ENCODE data around the gene AUNIP. TPM values are rescaled to one million over a fixed set of nuclear protein-coding genes. Genes with fewer than 3 reads are reported as not detected.

AUNIP gene
- total RNA-seq, 4 donors from 2014 or later, result 0.26 to 0.89 (median 0.49) TPM; not detected in 1

DNA sequence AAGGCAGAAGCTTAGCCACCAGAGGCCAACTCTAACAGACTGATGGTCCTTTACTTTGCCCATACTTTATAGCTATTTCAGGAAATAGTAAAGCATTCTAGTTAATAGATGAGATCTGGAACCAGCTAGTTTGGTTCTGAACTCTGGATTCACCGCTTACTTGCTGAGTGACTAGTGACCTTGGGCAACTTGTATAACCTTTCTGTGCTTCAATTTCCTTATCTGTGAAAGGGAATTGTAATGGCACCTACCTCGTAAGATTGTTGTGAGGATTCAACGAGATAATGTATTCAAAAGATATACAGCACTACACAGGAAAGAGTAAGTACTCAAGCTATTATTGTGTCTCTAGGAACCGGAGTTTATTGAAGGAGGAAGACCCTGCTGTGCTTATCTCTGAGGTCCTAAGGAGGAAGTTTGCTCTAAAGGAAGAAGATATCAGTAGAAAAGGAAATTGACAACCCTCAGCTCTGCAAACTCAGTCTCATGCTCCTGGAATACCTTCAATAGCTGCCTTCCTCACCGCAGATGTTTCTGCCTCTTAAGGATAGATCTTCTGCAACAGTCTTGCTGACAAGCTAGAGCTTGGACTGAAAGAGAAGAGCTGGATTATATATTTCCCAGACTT is 27.6 kb downstream of the AUNIP start:
- DNase-seq (ENCODE audit: low spot score in 2 of 2), result no peak
- WGBS, result 69% methylated on average over 5 of the region's 5 CpGs
- TF ChIP-seq, protein P1, sequence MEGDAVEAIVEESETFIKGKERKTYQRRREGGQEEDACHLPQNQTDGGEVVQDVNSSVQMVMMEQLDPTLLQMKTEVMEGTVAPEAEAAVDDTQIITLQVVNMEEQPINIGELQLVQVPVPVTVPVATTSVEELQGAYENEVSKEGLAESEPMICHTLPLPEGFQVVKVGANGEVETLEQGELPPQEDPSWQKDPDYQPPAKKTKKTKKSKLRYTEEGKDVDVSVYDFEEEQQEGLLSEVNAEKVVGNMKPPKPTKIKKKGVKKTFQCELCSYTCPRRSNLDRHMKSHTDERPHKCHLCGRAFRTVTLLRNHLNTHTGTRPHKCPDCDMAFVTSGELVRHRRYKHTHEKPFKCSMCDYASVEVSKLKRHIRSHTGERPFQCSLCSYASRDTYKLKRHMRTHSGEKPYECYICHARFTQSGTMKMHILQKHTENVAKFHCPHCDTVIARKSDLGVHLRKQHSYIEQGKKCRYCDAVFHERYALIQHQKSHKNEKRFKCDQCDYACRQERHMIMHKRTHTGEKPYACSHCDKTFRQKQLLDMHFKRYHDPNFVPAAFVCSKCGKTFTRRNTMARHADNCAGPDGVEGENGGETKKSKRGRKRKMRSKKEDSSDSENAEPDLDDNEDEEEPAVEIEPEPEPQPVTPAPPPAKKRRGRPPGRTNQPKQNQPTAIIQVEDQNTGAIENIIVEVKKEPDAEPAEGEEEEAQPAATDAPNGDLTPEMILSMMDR (IDR thresholded peaks at IDR 0.05), result no peak
- no peak for TF ChIP-seq EP300 (IDR thresholded peaks at IDR 0.05)
- no peak for TF ChIP-seq POLR2A (IDR thresholded peaks at IDR 0.05)
- TF ChIP-seq POLR2AphosphoS5 (IDR thresholded peaks at IDR 0.05), result no peak
- Histone ChIP-seq H3K9me3 (no peaks in the 10 kb centered on the region), H3K36me3 (peaks cover 76% of the 10 kb centered on the region), H3K27ac (no peak overlapping the region), H3K4me3 (no peak overlapping the region), H3K4me1 (peaks cover 6% of the 10 kb centered on the region), H3K27me3 (no peaks in the 10 kb centered on the region)

DNA sequence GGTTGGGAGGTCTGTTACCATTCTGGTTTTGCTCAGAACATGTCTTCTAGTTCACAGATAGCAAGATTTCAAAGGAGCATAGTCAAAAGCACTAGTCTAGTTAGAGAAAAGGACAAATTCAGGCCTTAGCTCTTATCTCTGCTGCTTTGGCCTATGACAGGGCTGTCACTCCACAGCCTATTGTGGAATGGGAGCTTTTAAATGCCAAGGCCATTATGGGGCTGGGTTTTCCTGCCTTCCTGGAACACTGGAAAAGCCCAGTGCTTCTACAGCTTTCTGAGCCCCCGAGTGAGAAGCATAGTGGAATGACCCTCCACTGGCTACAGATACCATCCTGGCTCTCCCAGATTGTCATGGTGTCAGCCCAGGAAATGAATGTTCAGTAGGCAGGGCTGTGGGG is 30.2 kb downstream of the AUNIP start:
- WGBS, result 70% methylated on average over 1 of the region's 1 CpG
- Histone ChIP-seq H3K9me3 (no peaks in the 10 kb centered on the region), H3K4me3 (no peak overlapping the region), H3K4me1 (peaks cover 11% of the 10 kb centered on the region), H3K27me3 (no peaks in the 10 kb centered on the region), H3K27ac (no peak overlapping the region), H3K36me3 (peaks cover 82% of the 10 kb centered on the region)
- TF ChIP-seq POLR2AphosphoS5 (IDR thresholded peaks at IDR 0.05) (no peak), EP300 (IDR thresholded peaks at IDR 0.05) (no peak), POLR2A (IDR thresholded peaks at IDR 0.05) (no peak)
- TF ChIP-seq, protein P1 (IDR thresholded peaks at IDR 0.05), result no peak
- no peak for DNase-seq (ENCODE audit: low spot score in 2 of 2)

DNA sequence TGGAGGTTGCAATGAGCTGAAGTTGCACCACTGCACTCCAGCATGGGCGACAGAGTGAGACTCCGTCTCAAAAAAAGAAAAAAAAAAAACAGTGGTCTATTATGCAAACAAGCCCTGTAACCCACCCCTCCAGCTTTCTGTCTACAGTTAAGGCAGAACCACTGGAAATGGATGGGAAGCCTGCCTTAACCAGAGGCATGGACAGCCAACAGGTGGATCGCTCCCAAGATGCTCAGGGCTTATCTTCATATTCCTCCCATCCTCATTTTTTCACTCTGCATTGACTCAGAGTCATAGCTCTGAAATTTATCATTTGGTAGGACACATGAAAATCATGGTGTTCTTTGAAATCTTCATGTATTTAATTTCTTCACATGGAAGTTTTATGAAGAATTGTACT is 30.8 kb downstream of the AUNIP start:
- Histone ChIP-seq H3K9me3 (no peaks in the 10 kb centered on the region), H3K4me3 (no peak overlapping the region), H3K27ac (no peak overlapping the region), H3K36me3 (peaks cover 76% of the 10 kb centered on the region), H3K4me1 (peaks cover 11% of the 10 kb centered on the region), H3K27me3 (no peaks in the 10 kb centered on the region)
- TF ChIP-seq EP300 (IDR thresholded peaks at IDR 0.05) (no peak), POLR2A (IDR thresholded peaks at IDR 0.05) (no peak), POLR2AphosphoS5 (IDR thresholded peaks at IDR 0.05) (no peak)
- TF ChIP-seq, protein P1 (IDR thresholded peaks at IDR 0.05), result no peak
- DNase-seq (ENCODE audit: low spot score in 2 of 2), result no peak
- WGBS, result 67% methylated on average over 3 of the region's 3 CpGs

DNA sequence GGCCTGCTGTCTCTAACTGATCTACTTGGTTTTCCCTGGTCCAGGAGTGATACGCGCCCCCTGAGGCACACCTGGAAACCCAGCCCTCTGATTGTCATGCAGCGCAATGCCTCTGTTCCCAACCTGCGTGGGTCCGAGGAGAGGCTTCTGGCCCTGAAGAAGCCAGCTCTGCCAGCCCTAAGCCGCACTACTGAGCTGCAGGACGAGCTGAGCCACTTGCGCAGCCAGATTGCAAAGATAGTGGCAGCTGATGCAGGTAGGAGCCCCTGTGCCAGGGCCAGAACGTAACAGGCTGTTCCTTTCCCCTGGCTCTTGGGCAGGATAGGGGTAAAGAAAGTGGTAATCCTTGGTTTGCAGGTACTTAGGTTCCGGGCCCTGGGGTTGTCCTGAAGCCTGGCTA is 32.7 kb downstream of the AUNIP start:
- Histone ChIP-seq H3K36me3 (peaks cover 57% of the 10 kb centered on the region), H3K27ac (no peak overlapping the region), H3K27me3 (no peaks in the 10 kb centered on the region), H3K9me3 (no peaks in the 10 kb centered on the region), H3K4me1 (peaks cover 12% of the 10 kb centered on the region), H3K4me3 (no peak overlapping the region)
- TF ChIP-seq, protein P1 (IDR thresholded peaks at IDR 0.05), result no peak
- no peak for TF ChIP-seq POLR2A (IDR thresholded peaks at IDR 0.05)
- no peak for TF ChIP-seq POLR2AphosphoS5 (IDR thresholded peaks at IDR 0.05)
- no peak for DNase-seq (ENCODE audit: low spot score in 2 of 2)
- WGBS, result 99% methylated on average over 7 of the region's 10 CpGs

DNA sequence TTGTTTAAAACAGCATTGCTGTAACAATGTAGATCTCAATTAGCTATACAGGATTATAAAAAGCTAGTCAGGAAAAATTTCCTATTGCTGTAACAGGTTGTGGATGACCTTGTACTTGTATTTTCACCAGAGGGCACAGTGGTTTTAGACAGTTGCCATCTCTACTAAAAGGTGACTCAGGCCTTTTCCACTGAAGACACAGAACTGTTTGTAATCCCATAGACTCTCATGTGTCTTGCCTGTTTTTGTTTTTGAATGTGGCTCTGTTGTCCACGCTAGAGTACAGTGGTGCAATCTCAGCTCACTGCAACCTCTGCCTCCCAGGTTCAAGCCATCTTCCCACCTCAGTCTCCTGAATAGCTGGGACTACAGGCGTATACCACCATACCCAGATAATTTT is 33.7 kb downstream of the AUNIP start:
- TF ChIP-seq POLR2AphosphoS5 (IDR thresholded peaks at IDR 0.05) (no peak), EP300 (IDR thresholded peaks at IDR 0.05) (no peak), POLR2A (IDR thresholded peaks at IDR 0.05) (no peak)
- TF ChIP-seq, protein P1 (IDR thresholded peaks at IDR 0.05), result no peak
- H3K4me1 ChIP-seq, result peaks cover 21% of the 10 kb centered on the region
- no peak for DNase-seq (ENCODE audit: low spot score in 2 of 2)
- H3K4me3 ChIP-seq, result no peak overlapping the region
- peaks cover 48% of the 10 kb centered on the region for H3K36me3 ChIP-seq
- H3K27ac ChIP-seq, result no peak overlapping the region
- no peaks in the 10 kb centered on the region for H3K9me3 ChIP-seq
- WGBS, result 94% methylated on average over 2 of the region's 2 CpGs
- H3K27me3 ChIP-seq, result no peaks in the 10 kb centered on the region
